Measurements from ENCODE around the gene USP35. TPM values are rescaled to one million over a fixed set of nuclear protein-coding genes. Genes with fewer than 3 reads are reported as not detected.

Gene USP35
- total and polyA plus RNA-seq, 5 donors, result 7.5 to 16.6 (median 11.5) TPM

- Histone ChIP-seq H3K4me3 (ENCODE audit: low read length) (no peak overlapping the region), H3K27me3 (ENCODE audit: control insufficient read depth, insufficient read depth) (no peaks in the 10 kb centered on the region), H3K9me3 (ENCODE audit: control insufficient read depth, low read length) (no peaks in the 10 kb centered on the region), H3K27ac (ENCODE audit: low read length) (no peak overlapping the region), H3K4me1 (ENCODE audit: control insufficient read depth, insufficient read depth, low read length) (no peaks in the 10 kb centered on the region)
- intact Hi-C loops (cut with DNase I), result no loop called here
- DNase-seq, result no peak
- ATAC-seq, result no peak
Observed at GRCh38 chr11:78241475-78241874, 52.8 kb downstream of the USP35 start.

DNA sequence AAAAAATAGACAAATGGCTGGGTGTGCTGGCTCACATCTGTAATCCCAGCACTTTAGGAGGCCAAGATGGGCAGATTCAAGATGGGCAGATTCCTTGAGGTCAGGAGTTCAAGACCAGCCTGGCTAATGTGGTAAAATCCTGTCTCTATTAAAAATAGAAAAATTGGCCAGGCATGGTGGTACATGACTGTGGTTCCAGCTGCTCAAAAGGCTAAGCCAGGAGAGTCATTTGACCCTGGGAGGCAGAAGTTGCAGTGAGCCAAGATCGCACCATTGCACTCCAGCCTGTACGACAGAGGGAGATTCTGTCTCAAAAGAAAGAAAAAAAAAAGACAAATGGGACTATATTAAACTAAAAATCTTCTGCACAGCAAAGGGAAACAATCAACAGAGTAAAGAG lies 55.4 kb downstream of the USP35 start:
- H3K4me1 ChIP-seq (ENCODE audit: control insufficient read depth, insufficient read depth, low read length), result no peaks in the 10 kb centered on the region
- H3K27ac ChIP-seq (ENCODE audit: low read length), result peak overlapping the region; percentile 27
- H3K9me3 ChIP-seq (ENCODE audit: control insufficient read depth, low read length), result no peaks in the 10 kb centered on the region
- intact Hi-C loops (cut with DNase I), result no loop called here
- ATAC-seq (peak in 1 of 2 donors; percentile 43), DNase-seq (no peak)
- H3K27me3 ChIP-seq (ENCODE audit: control insufficient read depth, insufficient read depth), result no peaks in the 10 kb centered on the region
- no peak overlapping the region for H3K4me3 ChIP-seq (ENCODE audit: low read length)
- WGBS, result 53% methylated on average over 2 of the region's 2 CpGs

DNA sequence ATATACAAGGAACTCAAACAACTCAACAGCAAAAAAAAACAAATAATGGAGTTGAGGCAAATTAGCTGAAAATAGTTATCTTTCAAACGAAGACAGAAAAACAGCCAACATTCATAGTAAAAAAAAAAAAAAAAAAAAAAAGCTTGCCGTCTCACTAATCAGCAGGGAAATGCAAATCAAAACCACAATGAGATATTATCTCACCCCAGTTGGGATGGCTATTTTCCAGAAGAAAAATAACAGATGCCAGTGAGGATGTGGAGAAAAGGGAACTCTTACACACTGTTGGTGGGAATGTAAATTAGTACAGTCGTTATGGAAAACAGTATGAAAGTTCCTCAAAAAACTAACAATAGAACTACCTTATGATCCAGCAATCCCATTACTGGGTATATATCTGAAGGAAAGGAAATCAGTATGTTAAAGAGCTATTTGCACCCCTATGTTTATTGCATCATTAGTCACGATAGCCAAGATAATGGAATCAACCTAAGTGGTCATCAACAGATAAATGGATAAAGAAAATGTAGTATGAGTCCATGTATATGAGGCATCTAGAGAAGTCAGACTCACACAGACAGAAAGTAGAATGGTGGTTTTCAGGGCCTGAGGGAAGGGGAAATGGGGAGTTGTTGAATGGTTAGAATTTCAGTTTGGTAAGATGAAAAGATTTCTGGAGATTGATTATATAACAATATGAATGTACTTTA lies 56.0 kb downstream of the USP35 start:
- ATAC-seq (no peak), DNase-seq (no peak)
- WGBS, result 34% methylated on average over 4 of the region's 4 CpGs
- no peaks in the 10 kb centered on the region for H3K27me3 ChIP-seq (ENCODE audit: control insufficient read depth, insufficient read depth)
- H3K9me3 ChIP-seq (ENCODE audit: control insufficient read depth, low read length), result no peaks in the 10 kb centered on the region
- H3K4me3 ChIP-seq (ENCODE audit: low read length), result no peak overlapping the region
- H3K4me1 ChIP-seq (ENCODE audit: control insufficient read depth, insufficient read depth, low read length), result no peaks in the 10 kb centered on the region
- no peak overlapping the region for H3K27ac ChIP-seq (ENCODE audit: low read length)
- intact Hi-C loops (cut with DNase I), result no loop called here

GRCh38 chr11:78248191-78248590 lies 59.5 kb downstream of the USP35 start:
- ATAC-seq, result no peak
- whole genome bisulfite sequencing, result 99% methylated on average over 3 of the region's 3 CpGs
- intact Hi-C loops (cut with DNase I), result no loop called here

DNA sequence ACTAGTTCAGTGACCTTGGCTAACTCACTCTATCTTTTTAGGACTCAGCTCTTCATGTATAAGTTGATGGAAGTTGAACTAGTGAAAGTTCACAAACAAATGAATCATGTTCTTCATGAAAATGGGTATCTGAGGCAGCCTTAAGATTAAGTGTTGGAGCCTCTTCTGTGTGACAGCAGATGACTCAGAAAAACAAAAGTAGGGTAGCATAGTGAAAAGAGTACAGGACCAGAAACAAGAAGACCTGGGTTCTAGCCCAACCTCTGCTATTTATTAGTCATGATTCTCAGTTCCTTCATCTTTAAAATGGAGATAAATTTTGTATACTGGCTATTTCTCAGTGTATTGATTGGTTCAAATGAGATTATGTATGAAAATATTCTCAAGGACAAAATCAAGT lies 60.2 kb downstream of the USP35 start:
- H3K27ac ChIP-seq (ENCODE audit: low read length), result no peak overlapping the region
- peaks cover 17% of the 10 kb centered on the region for H3K4me1 ChIP-seq (ENCODE audit: control insufficient read depth, insufficient read depth, low read length)
- no peaks in the 10 kb centered on the region for H3K27me3 ChIP-seq (ENCODE audit: control insufficient read depth, insufficient read depth)
- ATAC-seq (no peak), DNase-seq (no peak)
- intact Hi-C loops (cut with DNase I), result no loop called here
- no peaks in the 10 kb centered on the region for H3K9me3 ChIP-seq (ENCODE audit: control insufficient read depth, low read length)
- no peak overlapping the region for H3K4me3 ChIP-seq (ENCODE audit: low read length)

More at GRCh38 chr11:78248191-78248590, 59.5 kb downstream of the USP35 start:
- Histone ChIP-seq H3K9me3 (ENCODE audit: control insufficient read depth, low read length) (no peaks in the 10 kb centered on the region), H3K4me3 (ENCODE audit: low read length) (no peak overlapping the region), H3K27me3 (ENCODE audit: control insufficient read depth, insufficient read depth) (no peaks in the 10 kb centered on the region), H3K27ac (ENCODE audit: low read length) (no peak overlapping the region), H3K4me1 (ENCODE audit: control insufficient read depth, insufficient read depth, low read length) (peaks cover 17% of the 10 kb centered on the region)
- no peak for DNase-seq

- Histone ChIP-seq H3K4me3 (ENCODE audit: low read length) (no peak overlapping the region), H3K27me3 (ENCODE audit: control insufficient read depth, insufficient read depth) (no peaks in the 10 kb centered on the region), H3K9me3 (ENCODE audit: control insufficient read depth, low read length) (no peaks in the 10 kb centered on the region), H3K27ac (ENCODE audit: low read length) (no peak overlapping the region), H3K4me1 (ENCODE audit: control insufficient read depth, insufficient read depth, low read length) (peaks cover 17% of the 10 kb centered on the region)
- intact Hi-C loops (cut with DNase I), result loop anchor here in 2 of 4 donors (10.0 kb wide), 2 partner anchors 85 to 165 kb away; partner anchors contain the start of gene GAB2 (in 1 of the 2)
- ATAC-seq, result no peak
- no peak for DNase-seq
- WGBS, result 88% methylated on average over 8 of the region's 8 CpGs
Observed at GRCh38 chr11:78250099-78250498, 61.4 kb downstream of the USP35 start.

- no peak overlapping the region for H3K4me3 ChIP-seq (ENCODE audit: low read length)
- ATAC-seq (peak; percentile 81 to 92), DNase-seq (no peak)
- peaks cover 18% of the 10 kb centered on the region for H3K4me1 ChIP-seq (ENCODE audit: control insufficient read depth, insufficient read depth, low read length)
- 11% methylated on average over 1 of the region's 1 CpG for WGBS
- intact Hi-C loops (cut with DNase I), result loop anchor here in 2 of 4 donors (10.0 kb wide), 2 partner anchors 84 to 164 kb away; partner anchors contain the start of gene GAB2 (in 1 of the 2)
- H3K27ac ChIP-seq (ENCODE audit: low read length), result peak overlapping the region; percentile 58
- no peaks in the 10 kb centered on the region for H3K9me3 ChIP-seq (ENCODE audit: control insufficient read depth, low read length)
- H3K27me3 ChIP-seq (ENCODE audit: control insufficient read depth, insufficient read depth), result no peaks in the 10 kb centered on the region
Observed at GRCh38 chr11:78251083-78251775, 62.5 kb downstream of the USP35 start.

DNA sequence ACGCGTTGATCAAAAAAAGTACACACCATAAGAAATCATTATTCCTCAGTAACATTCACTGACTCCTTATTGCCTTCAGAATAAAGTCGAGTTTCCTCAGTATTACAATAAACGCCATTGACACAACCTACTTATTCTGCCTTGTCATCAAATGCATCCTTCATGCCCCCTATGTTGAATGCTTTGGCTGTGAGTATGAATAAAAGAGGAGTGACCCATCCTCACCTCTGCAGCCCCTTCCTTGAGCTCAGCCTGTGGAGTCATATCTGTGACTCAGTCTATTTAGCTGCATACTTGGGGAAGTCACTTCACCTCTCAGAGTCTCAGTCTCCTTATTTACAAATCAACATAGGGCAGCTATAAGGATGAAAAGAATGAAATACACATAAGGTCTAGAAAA lies 65.1 kb downstream of the USP35 start:
- no peak overlapping the region for H3K4me3 ChIP-seq (ENCODE audit: low read length)
- ATAC-seq, result no peak
- no peaks in the 10 kb centered on the region for H3K27me3 ChIP-seq (ENCODE audit: control insufficient read depth, insufficient read depth)
- intact Hi-C loops (cut with DNase I), result loop anchor here in 2 of 4 donors (10.0 kb wide), 2 partner anchors 81 to 161 kb away; partner anchors contain the start of gene GAB2 (in 1 of the 2)
- WGBS, result 97% methylated on average over 4 of the region's 4 CpGs
- no peak for DNase-seq
- H3K4me1 ChIP-seq (ENCODE audit: control insufficient read depth, insufficient read depth, low read length), result peaks cover 25% of the 10 kb centered on the region
- no peak overlapping the region for H3K27ac ChIP-seq (ENCODE audit: low read length)
- no peaks in the 10 kb centered on the region for H3K9me3 ChIP-seq (ENCODE audit: control insufficient read depth, low read length)

- intact Hi-C loops (cut with DNase I), result loop anchor here in 2 of 4 donors (10.0 kb wide), 2 partner anchors 81 to 161 kb away; partner anchors contain the start of gene GAB2 (in 1 of the 2)
- Histone ChIP-seq H3K4me1 (ENCODE audit: control insufficient read depth, insufficient read depth, low read length) (peaks cover 25% of the 10 kb centered on the region), H3K27me3 (ENCODE audit: control insufficient read depth, insufficient read depth) (no peaks in the 10 kb centered on the region), H3K27ac (ENCODE audit: low read length) (no peak overlapping the region), H3K9me3 (ENCODE audit: control insufficient read depth, low read length) (no peaks in the 10 kb centered on the region), H3K4me3 (ENCODE audit: low read length) (no peak overlapping the region)
- ATAC-seq, result no peak
- no peak for DNase-seq
- WGBS, result 93% methylated on average over 4 of the region's 4 CpGs
Observed at GRCh38 chr11:78254268-78254667, 65.5 kb downstream of the USP35 start.

GRCh38 chr11:78255919-78256318 lies 67.2 kb downstream of the USP35 start:
- no peak overlapping the region for H3K27ac ChIP-seq (ENCODE audit: low read length)
- no peak overlapping the region for H3K4me3 ChIP-seq (ENCODE audit: low read length)
- WGBS, result 86% methylated on average over 2 of the region's 2 CpGs
- DNase-seq (no peak), ATAC-seq (no peak)
- peaks cover 21% of the 10 kb centered on the region for H3K4me1 ChIP-seq (ENCODE audit: control insufficient read depth, insufficient read depth, low read length)
- no peaks in the 10 kb centered on the region for H3K9me3 ChIP-seq (ENCODE audit: control insufficient read depth, low read length)
- no peaks in the 10 kb centered on the region for H3K27me3 ChIP-seq (ENCODE audit: control insufficient read depth, insufficient read depth)
- intact Hi-C loops (cut with DNase I), result loop anchor here in 2 of 4 donors (10.0 kb wide), 2 partner anchors 79 to 159 kb away; partner anchors contain the start of gene GAB2 (in 1 of the 2)

- peak; percentile 96 to 99 for ATAC-seq
- no peaks in the 10 kb centered on the region for H3K9me3 ChIP-seq (ENCODE audit: control insufficient read depth, low read length)
- no peak overlapping the region for H3K4me3 ChIP-seq (ENCODE audit: low read length)
- H3K27me3 ChIP-seq (ENCODE audit: control insufficient read depth, insufficient read depth), result no peaks in the 10 kb centered on the region
- H3K27ac ChIP-seq (ENCODE audit: low read length), result peak overlapping the region; percentile 95
- 24% methylated on average over 3 of the region's 3 CpGs for WGBS
- H3K4me1 ChIP-seq (ENCODE audit: control insufficient read depth, insufficient read depth, low read length), result peaks cover 20% of the 10 kb centered on the region
- intact Hi-C loops (cut with DNase I), result loop anchor here in 2 of 4 donors (10.0 kb wide), 2 partner anchors 78 to 158 kb away; partner anchors contain the start of gene GAB2 (in 1 of the 2)
- peak; percentile 93 to 96 (median 96) for DNase-seq
Observed at GRCh38 chr11:78256962-78257361, 68.2 kb downstream of the USP35 start.
